ENCODE results near the gene GRK5.

GRK5 gene

DNA sequence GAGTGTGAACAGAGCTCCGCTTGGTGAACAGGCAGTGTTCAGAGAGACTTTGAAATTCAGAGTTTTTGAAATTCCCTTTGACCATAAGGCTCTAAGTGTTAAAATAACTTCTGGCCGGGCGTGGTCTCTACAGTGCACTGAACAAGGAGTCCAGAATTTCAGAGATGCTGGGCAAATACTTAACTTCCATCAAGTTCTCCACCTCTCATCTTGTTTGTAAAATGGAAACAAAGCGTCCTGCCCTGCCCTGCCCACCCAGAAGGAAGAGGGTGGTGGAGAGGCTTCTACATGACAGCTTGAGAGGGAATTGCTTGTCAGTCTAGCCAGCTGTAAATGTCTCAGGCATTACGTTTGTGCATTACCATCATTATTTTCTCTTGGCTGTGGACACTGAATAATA lies 232.6 kb downstream of the GRK5 start:
- Histone ChIP-seq H3K4me1 (ENCODE audit: control insufficient read depth, insufficient read depth, low read length, poor library complexity, severe bottlenecking) (no peaks in the 10 kb centered on the region), H3K9me3 (ENCODE audit: control insufficient read depth, low read length) (peaks cover 2% of the 10 kb centered on the region), H3K4me3 (ENCODE audit: extremely low read depth, insufficient read depth, low read length, poor library complexity, severe bottlenecking) (no peak overlapping the region), H3K36me3 (ENCODE audit: control insufficient read depth, insufficient read depth, low read length) (no peaks in the 10 kb centered on the region), H3K27ac (ENCODE audit: low read depth, low read length, severe bottlenecking) (no peak overlapping the region)
- 93 to 94% methylated on average over 4 to 5 of the region's 5 CpGs for WGBS, 2 experiments (ENCODE audit: insufficient coverage in 2 of 2)

DNA sequence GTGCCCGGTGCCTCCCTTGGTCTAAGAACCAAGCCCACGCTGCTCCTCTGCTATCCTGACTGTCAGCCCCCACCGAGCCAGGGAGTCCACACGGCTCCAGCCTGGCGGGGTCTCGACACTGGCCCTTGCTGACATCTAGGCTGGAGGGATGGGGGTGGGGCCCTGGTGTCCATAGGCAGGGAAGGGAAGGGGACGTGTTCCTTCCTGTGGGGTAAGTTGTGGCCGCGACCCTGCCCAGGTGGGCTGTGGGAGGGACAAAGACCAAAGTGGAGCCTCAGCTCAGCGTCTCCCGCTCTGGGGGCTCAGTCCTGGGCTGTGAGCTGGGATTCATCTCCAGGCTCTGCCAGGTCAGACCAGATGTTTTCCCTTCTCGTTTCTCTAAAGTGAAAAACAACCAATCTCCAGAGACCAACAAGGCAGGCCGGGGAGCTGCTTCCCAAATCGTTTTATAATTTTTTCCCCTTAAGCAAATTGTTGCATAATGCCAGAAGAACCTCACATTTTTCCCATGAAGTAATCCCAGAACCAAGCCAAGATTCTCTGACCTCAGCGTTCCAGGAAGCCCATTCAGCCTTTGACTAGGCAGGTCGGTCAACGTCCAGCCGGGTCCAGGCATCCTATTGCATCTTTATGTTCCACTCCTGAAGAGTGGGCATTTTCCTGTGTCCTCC lies 233.9 kb downstream of the GRK5 start:
- Histone ChIP-seq H3K4me1 (ENCODE audit: control insufficient read depth, insufficient read depth, low read length, poor library complexity, severe bottlenecking) (no peaks in the 10 kb centered on the region), H3K9me3 (ENCODE audit: control insufficient read depth, low read length) (no peaks in the 10 kb centered on the region), H3K27ac (ENCODE audit: low read depth, low read length, severe bottlenecking) (no peak overlapping the region), H3K36me3 (ENCODE audit: control insufficient read depth, insufficient read depth, low read length) (no peaks in the 10 kb centered on the region), H3K4me3 (ENCODE audit: extremely low read depth, insufficient read depth, low read length, poor library complexity, severe bottlenecking) (no peak overlapping the region)
- WGBS, 2 experiments (ENCODE audit: insufficient coverage in 2 of 2): 85 to 94% methylated on average over 15 of the region's 18 CpGs

DNA sequence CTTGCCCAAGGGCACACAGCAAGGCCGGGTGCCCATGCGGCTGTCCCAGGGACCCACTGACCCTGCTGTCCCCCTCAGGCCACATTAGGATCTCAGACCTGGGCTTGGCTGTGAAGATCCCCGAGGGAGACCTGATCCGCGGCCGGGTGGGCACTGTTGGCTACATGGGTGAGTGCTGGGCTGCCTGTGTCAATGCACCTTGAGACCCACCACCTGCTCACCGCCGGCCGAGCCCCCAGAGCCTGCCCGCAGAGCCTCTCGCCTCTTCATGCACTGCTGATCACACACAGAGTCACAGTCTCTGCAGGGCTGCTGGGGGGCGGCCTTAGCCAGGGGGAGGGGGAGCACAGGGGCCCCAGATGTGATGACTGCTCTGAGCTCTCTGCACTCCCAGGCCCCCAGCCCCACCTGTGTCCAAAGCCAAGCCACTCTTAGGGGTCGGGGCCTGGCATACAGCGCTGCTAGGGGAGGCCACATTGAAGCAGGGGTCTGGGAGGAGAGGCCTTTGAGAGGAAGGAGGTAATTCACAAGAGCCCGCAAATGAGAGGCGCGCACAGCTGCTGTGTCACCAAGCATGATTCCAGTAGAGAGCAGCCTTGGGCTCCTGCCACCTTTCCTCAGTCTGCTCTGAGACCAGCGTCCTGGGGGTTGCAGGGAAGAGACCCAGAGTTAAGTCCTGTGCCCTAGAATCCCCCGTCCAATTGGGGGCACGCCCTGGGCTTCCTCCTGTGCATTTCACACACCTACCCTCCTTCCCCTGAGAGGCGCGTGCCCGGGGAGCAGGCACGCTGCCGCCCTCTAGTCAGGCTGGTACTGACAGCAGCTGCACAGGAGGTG lies 234.8 kb downstream of the GRK5 start:
- no peak overlapping the region for H3K27ac ChIP-seq (ENCODE audit: low read depth, low read length, severe bottlenecking)
- WGBS, 2 experiments (ENCODE audit: insufficient coverage in 2 of 2): 78 to 82% methylated on average over 17 to 22 of the region's 25 CpGs

DNA sequence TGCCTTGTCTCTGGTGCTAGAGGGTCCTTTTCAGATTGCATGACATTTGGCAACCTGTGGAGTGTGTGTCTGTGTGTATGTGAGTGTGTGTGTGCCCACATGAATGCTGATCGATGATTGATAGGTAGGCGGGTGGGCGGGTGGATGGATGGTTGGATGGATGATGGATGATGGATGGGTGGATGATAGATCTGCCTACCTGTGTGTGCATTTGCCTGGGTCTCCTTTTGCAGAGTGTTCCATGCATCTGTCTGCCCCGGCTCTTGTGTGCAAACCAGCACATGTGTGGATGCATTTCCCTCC lies 235.3 kb downstream of the GRK5 start:
- Histone ChIP-seq H3K9me3 (ENCODE audit: control insufficient read depth, low read length) (no peaks in the 10 kb centered on the region), H3K4me1 (ENCODE audit: control insufficient read depth, insufficient read depth, low read length, poor library complexity, severe bottlenecking) (no peaks in the 10 kb centered on the region), H3K36me3 (ENCODE audit: control insufficient read depth, insufficient read depth, low read length) (no peaks in the 10 kb centered on the region), H3K4me3 (ENCODE audit: extremely low read depth, insufficient read depth, low read length, poor library complexity, severe bottlenecking) (no peak overlapping the region), H3K27ac (ENCODE audit: low read depth, low read length, severe bottlenecking) (no peak overlapping the region)
- 85 to 98% methylated on average over 4 of the region's 4 CpGs for WGBS, 2 experiments (ENCODE audit: insufficient coverage in 2 of 2)

More for the DNA sequence above, 234.8 kb downstream of the GRK5 start:
- H3K4me1 ChIP-seq (ENCODE audit: control insufficient read depth, insufficient read depth, low read length, poor library complexity, severe bottlenecking): no peaks in the 10 kb centered on the region
- H3K4me3 ChIP-seq (ENCODE audit: extremely low read depth, insufficient read depth, low read length, poor library complexity, severe bottlenecking): no peak overlapping the region
- H3K36me3 ChIP-seq (ENCODE audit: control insufficient read depth, insufficient read depth, low read length): no peaks in the 10 kb centered on the region
- H3K9me3 ChIP-seq (ENCODE audit: control insufficient read depth, low read length): no peaks in the 10 kb centered on the region

DNA sequence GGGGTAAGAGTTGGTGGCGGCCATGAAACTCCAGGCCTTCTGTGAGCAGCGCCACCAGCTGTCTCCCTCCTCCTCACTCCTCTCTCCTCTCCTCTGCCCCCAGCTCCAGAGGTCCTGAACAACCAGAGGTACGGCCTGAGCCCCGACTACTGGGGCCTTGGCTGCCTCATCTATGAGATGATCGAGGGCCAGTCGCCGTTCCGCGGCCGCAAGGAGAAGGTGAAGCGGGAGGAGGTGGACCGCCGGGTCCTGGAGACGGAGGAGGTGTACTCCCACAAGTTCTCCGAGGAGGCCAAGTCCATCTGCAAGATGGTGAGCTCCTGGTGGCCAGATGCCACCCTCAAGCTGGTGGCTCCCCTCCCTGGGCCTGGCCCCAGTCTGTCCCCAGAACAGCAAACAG lies 236.1 kb downstream of the GRK5 start:
- no peak overlapping the region for H3K27ac ChIP-seq (ENCODE audit: low read depth, low read length, severe bottlenecking)
- 96 to 97% methylated on average over 13 to 15 of the region's 15 CpGs for WGBS, 2 experiments (ENCODE audit: insufficient coverage in 2 of 2)

DNA sequence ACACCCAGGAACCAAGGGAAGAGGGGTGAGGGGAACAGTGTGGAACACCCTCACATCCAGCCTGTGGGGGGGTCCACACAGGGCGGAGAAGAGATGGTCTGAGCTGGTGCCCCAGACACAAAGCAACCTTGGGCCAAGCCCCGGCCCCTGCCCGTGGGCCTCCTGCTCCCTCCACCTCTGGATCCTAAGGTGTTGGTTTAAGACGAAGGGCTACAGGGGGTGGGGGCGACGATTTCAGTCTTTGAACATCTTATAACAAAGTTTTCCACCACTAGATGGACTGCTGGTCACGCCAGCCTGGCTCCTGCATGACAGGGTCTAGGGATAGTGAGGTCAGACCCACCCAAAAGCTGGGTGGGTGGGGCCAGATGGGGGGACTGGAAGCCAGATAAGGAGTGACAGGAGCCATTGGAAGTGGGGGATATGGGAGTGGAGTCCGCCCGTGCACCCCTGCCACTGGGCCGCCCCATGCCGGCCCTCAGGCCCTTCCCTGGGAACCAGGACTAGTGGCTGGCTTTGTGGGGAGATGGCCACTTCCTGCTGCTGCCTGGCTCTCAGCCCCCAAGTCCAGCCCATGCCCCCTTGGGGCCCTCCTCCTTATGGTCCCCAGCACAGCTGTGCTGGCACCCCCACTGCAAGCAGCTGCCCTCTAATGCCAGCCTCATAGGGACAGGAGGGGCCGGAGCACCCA lies 236.7 kb downstream of the GRK5 start:
- Histone ChIP-seq H3K4me1 (ENCODE audit: control insufficient read depth, insufficient read depth, low read length, poor library complexity, severe bottlenecking) (no peaks in the 10 kb centered on the region), H3K9me3 (ENCODE audit: control insufficient read depth, low read length) (no peaks in the 10 kb centered on the region), H3K27ac (ENCODE audit: low read depth, low read length, severe bottlenecking) (no peak overlapping the region), H3K4me3 (ENCODE audit: extremely low read depth, insufficient read depth, low read length, poor library complexity, severe bottlenecking) (no peak overlapping the region), H3K36me3 (ENCODE audit: control insufficient read depth, insufficient read depth, low read length) (no peaks in the 10 kb centered on the region)
- 95 to 100% methylated on average over 2 to 8 of the region's 12 CpGs for WGBS, 2 experiments (ENCODE audit: insufficient coverage in 2 of 2)

More for the DNA sequence above, 236.1 kb downstream of the GRK5 start:
- no peak overlapping the region for H3K4me3 ChIP-seq (ENCODE audit: extremely low read depth, insufficient read depth, low read length, poor library complexity, severe bottlenecking)
- no peaks in the 10 kb centered on the region for H3K9me3 ChIP-seq (ENCODE audit: control insufficient read depth, low read length)
- H3K4me1 ChIP-seq (ENCODE audit: control insufficient read depth, insufficient read depth, low read length, poor library complexity, severe bottlenecking): no peaks in the 10 kb centered on the region
- no peaks in the 10 kb centered on the region for H3K36me3 ChIP-seq (ENCODE audit: control insufficient read depth, insufficient read depth, low read length)

DNA sequence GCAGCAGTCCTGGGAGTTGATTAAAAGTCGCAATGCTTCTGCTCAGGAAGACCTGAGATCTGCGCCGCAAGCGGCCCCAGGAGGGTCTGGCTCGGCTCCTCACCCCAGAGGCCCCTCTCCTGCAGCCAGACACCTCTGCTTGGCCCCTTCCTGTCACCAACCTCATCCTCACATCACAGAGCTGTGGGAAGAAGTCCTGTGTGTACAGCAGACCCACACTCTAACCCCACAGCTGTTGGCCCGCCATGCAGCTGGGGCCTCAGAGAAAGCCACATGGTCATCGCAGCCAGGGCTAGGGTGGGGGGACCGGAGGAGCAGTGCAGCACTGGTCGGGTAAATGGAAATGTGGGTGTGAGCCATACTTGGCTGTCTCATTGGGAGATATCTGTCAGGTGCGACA lies 237.5 kb downstream of the GRK5 start:
- Histone ChIP-seq H3K27ac (ENCODE audit: low read depth, low read length, severe bottlenecking) (no peak overlapping the region), H3K9me3 (ENCODE audit: control insufficient read depth, low read length) (no peaks in the 10 kb centered on the region), H3K4me1 (ENCODE audit: control insufficient read depth, insufficient read depth, low read length, poor library complexity, severe bottlenecking) (no peaks in the 10 kb centered on the region), H3K36me3 (ENCODE audit: control insufficient read depth, insufficient read depth, low read length) (no peaks in the 10 kb centered on the region), H3K4me3 (ENCODE audit: extremely low read depth, insufficient read depth, low read length, poor library complexity, severe bottlenecking) (no peak overlapping the region)
- 81 to 82% methylated on average over 10 of the region's 10 CpGs for WGBS, 2 experiments (ENCODE audit: insufficient coverage in 2 of 2)

DNA sequence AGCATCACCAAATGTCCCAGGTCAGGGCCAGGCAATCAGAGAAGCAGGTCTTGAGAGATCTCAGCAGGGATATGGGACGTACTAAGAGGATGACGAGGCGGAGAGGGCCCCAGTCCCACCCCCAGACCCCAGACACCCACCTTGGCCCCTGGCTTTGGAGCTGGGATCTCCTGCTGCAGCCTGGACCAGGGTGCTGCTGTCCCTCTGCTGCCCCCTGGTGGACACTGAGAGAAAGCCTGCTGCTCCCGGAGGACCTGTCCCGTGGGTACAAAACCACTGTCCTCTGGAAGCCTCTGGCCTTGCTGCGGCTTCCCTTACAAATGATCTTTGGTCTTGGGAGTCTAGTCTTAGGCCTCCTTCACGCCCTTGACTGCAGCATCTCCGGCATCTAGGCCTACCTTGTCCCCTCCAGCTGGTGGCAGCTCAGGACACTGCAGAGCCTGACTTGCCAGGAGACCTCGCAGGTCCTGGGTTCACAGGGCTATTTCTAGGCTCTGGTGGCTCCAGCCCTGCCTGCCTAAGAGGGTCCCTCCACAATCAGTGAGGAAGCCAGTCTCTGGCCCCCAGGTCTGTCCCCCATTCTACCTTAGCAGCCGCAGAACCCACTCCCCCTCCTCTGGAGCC lies 238.1 kb downstream of the GRK5 start:
- H3K4me3 ChIP-seq (ENCODE audit: extremely low read depth, insufficient read depth, low read length, poor library complexity, severe bottlenecking): no peak overlapping the region
- H3K36me3 ChIP-seq (ENCODE audit: control insufficient read depth, insufficient read depth, low read length): no peaks in the 10 kb centered on the region
- H3K27ac ChIP-seq (ENCODE audit: low read depth, low read length, severe bottlenecking): no peak overlapping the region
- peaks cover 3% of the 10 kb centered on the region for H3K4me1 ChIP-seq (ENCODE audit: control insufficient read depth, insufficient read depth, low read length, poor library complexity, severe bottlenecking)
- H3K9me3 ChIP-seq (ENCODE audit: control insufficient read depth, low read length): no peaks in the 10 kb centered on the region
- 32 to 42% methylated on average over 8 to 10 of the region's 10 CpGs for WGBS, 2 experiments (ENCODE audit: insufficient coverage in 2 of 2)

DNA sequence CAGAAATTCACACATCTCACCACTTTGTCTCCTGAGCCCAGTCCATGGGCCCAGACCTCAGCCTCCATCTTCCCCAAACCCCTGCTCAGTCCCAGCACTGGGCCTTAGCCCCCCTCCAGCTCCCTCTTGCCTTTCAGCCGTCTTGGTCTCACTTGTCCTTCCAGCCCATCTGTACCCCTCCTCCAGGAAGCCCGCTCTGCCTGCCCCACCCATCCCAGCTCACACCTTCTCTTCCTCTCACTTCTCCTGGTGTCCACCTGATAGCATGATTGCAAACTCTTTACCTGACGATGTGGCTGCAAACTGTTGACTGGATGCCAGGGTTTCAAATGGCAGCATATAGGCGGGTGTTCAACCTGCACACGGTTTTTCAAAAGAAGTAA lies 238.6 kb downstream of the GRK5 start:
- Histone ChIP-seq H3K36me3 (ENCODE audit: control insufficient read depth, insufficient read depth, low read length) (no peaks in the 10 kb centered on the region), H3K4me3 (ENCODE audit: extremely low read depth, insufficient read depth, low read length, poor library complexity, severe bottlenecking) (no peak overlapping the region), H3K4me1 (ENCODE audit: control insufficient read depth, insufficient read depth, low read length, poor library complexity, severe bottlenecking) (peaks cover 6% of the 10 kb centered on the region), H3K27ac (ENCODE audit: low read depth, low read length, severe bottlenecking) (no peak overlapping the region), H3K9me3 (ENCODE audit: control insufficient read depth, low read length) (no peaks in the 10 kb centered on the region)
- 93 to 100% methylated on average over 2 to 4 of the region's 5 CpGs for WGBS, 2 experiments (ENCODE audit: insufficient coverage in 2 of 2)

DNA sequence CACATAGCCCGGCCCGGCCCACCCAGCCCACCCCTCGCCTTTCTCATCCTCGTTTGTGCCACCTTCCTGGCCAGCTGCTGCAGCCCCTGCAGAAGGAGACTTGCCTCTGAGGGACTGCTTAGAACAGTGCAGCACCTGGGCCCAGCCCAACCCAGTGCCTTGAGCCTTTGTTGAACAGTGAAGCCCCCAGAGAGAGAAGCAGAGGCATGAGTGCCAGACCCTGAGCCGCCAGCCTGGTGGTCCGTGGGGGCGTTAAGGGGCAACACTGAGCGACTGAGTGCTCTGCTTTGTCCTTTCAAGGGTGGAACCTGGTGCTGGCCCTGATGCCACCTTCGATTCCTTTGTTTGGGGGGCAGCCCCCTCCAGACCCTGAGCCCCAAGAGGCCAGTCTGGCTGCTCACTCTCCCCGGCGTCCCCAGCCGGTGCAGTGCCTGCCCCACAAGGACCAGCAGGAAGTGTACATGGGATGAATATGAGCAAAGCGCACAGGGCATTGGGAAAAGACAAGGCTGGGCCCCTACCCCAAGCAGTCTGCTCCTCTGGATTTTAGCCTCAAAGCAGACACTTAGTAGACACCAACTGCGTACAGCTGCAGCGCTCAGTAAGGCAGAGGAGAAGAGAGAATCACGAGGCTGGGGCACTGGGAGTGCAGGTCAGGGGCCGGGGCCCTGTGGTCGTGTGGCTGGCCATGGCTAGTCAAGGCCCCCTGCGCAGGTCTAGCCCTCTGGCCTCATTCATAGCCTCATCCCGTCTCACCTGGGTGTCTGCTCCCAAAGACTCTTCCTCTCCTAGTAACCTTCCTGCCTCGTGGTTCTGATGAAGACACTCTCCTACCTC lies 239.3 kb downstream of the GRK5 start:
- Histone ChIP-seq H3K4me3 (ENCODE audit: extremely low read depth, insufficient read depth, low read length, poor library complexity, severe bottlenecking) (no peak overlapping the region), H3K9me3 (ENCODE audit: control insufficient read depth, low read length) (no peaks in the 10 kb centered on the region), H3K36me3 (ENCODE audit: control insufficient read depth, insufficient read depth, low read length) (peaks cover 4% of the 10 kb centered on the region), H3K4me1 (ENCODE audit: control insufficient read depth, insufficient read depth, low read length, poor library complexity, severe bottlenecking) (peaks cover 12% of the 10 kb centered on the region), H3K27ac (ENCODE audit: low read depth, low read length, severe bottlenecking) (no peak overlapping the region)
- WGBS, 2 experiments (ENCODE audit: insufficient coverage in 2 of 2): 90 to 96% methylated on average over 15 to 16 of the region's 21 CpGs

Measured in mesodermal cell (in vitro differentiated cells).